K562 (cell line): ENCODE data around the gene RNASET2. TPM values are rescaled to one million over a fixed set of nuclear protein-coding genes. Genes with fewer than 3 reads are reported as not detected.

ENCODE experiments used
- BCOR ChIP-seq: fragments of 450-650 bp; IDR thresholded peaks from 2 replicates; pipeline ENCODE4 v1.6.1; 2016
- CHD1 ChIP-seq: fragments of 200-600 bp; sonication (generic); IDR thresholded peaks from one replicate; pipeline ENCODE4 v1.6.1; 2012; ENCODE audit warnings: mild to moderate bottlenecking, moderate library complexity, low read length, inconsistent platforms
- ELK1 ChIP-seq: sonication (generic); formaldehyde crosslinking; IDR thresholded peaks from 2 replicates; pipeline ENCODE4 v1.8.1; 2022; ENCODE audit warnings: missing genetic modification reagents
- GABPB2 ChIP-seq: fragments of 250-450 bp; sonication (Bioruptor Pico); conservative IDR thresholded peaks from 2 replicates; pipeline ENCODE4 v1.5.1; 2021; ENCODE audit warnings: mild to moderate bottlenecking
- GTF2F1 ChIP-seq: IDR thresholded peaks from 2 replicates; pipeline ENCODE4 v1.6.1; 2011; ENCODE audit warnings: low read depth, low read length, improper control_type of control experiment
- HMBOX1 ChIP-seq: sonication (generic); IDR thresholded peaks from 2 replicates; pipeline ENCODE4 v1.6.1; 2016
- KHSRP ChIP-seq: fragments of 450-650 bp; IDR thresholded peaks from 2 replicates; pipeline ENCODE4 v1.6.1; 2017
- LARP7 ChIP-seq: fragments of 450-650 bp; IDR thresholded peaks from 2 replicates; pipeline ENCODE4 v1.6.1; 2016
- PHF21A ChIP-seq: fragments of 450-650 bp; IDR thresholded peaks from 2 replicates; pipeline ENCODE4 v1.6.1; 2017; ENCODE audit warnings: low read depth, borderline replicate concordance
- RBM14 ChIP-seq: fragments of 200-400 bp; formaldehyde crosslinking; IDR thresholded peaks from 2 replicates; pipeline ENCODE4 v1.6.1; 2018; ENCODE audit warnings: low read depth, mild to moderate bottlenecking, low read length, moderate library complexity, borderline replicate concordance; ENCODE audit not compliant: insufficient read depth
- SIRT6 ChIP-seq: IDR thresholded peaks from one replicate; pipeline ENCODE4 v1.6.1; 2012; ENCODE audit warnings: low read depth, mild to moderate bottlenecking, control low read depth, inconsistent platforms, low read length, moderate library complexity
- SNAPC5 ChIP-seq: fragments of 250-450 bp; sonication (Bioruptor Pico); IDR thresholded peaks from 2 replicates; pipeline ENCODE4 v1.8.0; 2021; ENCODE audit warnings: moderate library complexity, mild to moderate bottlenecking, inconsistent platforms
- SPI1 ChIP-seq: IDR thresholded peaks from 2 replicates; pipeline ENCODE4 v1.6.1; 2011; ENCODE audit warnings: low read depth, low read length, control low read depth, borderline replicate concordance
- SRSF7 ChIP-seq: fragments of 200-400 bp; formaldehyde crosslinking; optimal IDR thresholded peaks from 2 replicates; pipeline ENCODE3; 2017; ENCODE audit warnings: mild to moderate bottlenecking, low read depth, low read length
- ZNF280A ChIP-seq: fragments of 450-650 bp; IDR thresholded peaks from 2 replicates; pipeline ENCODE4 v1.6.1; 2018; ENCODE audit warnings: mild to moderate bottlenecking, low read depth; ENCODE audit not compliant: partially characterized antibody
- ZNF395 ChIP-seq: fragments of 200-800 bp; sonication (Bioruptor generic); IDR thresholded peaks from 2 replicates; pipeline ENCODE4 v1.6.1; 2017; ENCODE audit warnings: missing genetic modification characterization, missing compliant biosample characterization
- ZNF592 ChIP-seq: fragments of 450-650 bp; IDR thresholded peaks from 2 replicates; pipeline ENCODE4 v1.6.1; 2017; ENCODE audit warnings: antibody characterized with exemption, mild to moderate bottlenecking
- ZNF668 ChIP-seq: fragments of 250-450 bp; sonication (Bioruptor Pico); IDR thresholded peaks from 2 replicates; pipeline ENCODE4 v1.8.0; 2022; ENCODE audit warnings: mild to moderate bottlenecking, inconsistent platforms
- polyA plus RNA-seq, 8 experiments: library from polyadenylated mRNA; depleted of rRNA in 4 of 8; stranded (reverse) in 5 of 8; unstranded in 3 of 8; fragments of >200 nt; fragmentation: Nextera tagmentation in 2 of 8; fragmentation: Illumina TruSeq in 1 of 8; extraction: Ambion mirVana in 2 of 8; extraction: Trizol in 1 of 8; gene quantifications; 2 replicates each; pipeline versions ENCODE4 v1.2.1 to v1.2.3, GENCODE V29; 2011 to 2014; ENCODE audit warnings: inconsistent platforms in 1 of 8, missing spikeins in 1 of 8
- total RNA-seq, 7 experiments: library from RNA; depleted of rRNA in 6 of 7; stranded (reverse); fragments of >200 nt in 6 of 7; fragmentation: Illumina TruSeq in 2 of 7; extraction: Trizol in 2 of 7; gene quantifications; 2 replicates each; pipeline versions ENCODE4 v1.2.1 to v1.2.3, GENCODE V29; 2011 to 2021; ENCODE audit warnings: low replicate concordance in 1 of 7

The RNASET2 gene
- total and polyA plus RNA-seq, 9 of the 15 experiments (the other 6 are each of a cell fraction or from before 2014, with no cell fraction given) = 7.4 to 141 (median 91.3) TPM

- TF ChIP-seq ZNF395 (CRISPR knock-in tag) (no peak), GTF2F1 (no peak), PHF21A (no peak), SRSF7 (no peak), ELK1 (CRISPR knock-in tag) (no peak), SPI1 (no peak), KHSRP (no peak), SIRT6 (no peak), GABPB2 (CRISPR knock-in tag) (no peak), CHD1 (no peak), ZNF668 (CRISPR knock-in tag) (no peak), ZNF280A (no peak), HMBOX1 (no peak), LARP7 (no peak), BCOR (no peak), SNAPC5 (CRISPR knock-in tag) (no peak), ZNF592 (no peak), RBM14 (no peak)
Measured at GRCh38 chr6:166956444-166957086, at the start of gene RNASET2 (continued).
